NCI-H345 (cell line): ENCODE data around the gene DLK1.

Source experiments
- DNase-seq: peaks from one replicate; lab custom pipeline; 2025; lab: John Stamatoyannopoulos, UW

The DLK1 gene

GRCh38 chr14:100693877-100694578 lies 32.7 kb upstream of the DLK1 start:
- no peak for DNase-seq

- no peak for DNase-seq
These were observed 31.9 kb upstream of the DLK1 start for GRCh38 chr14:100694579-100695422.

- no peak for DNase-seq
These were observed 31.3 kb upstream of the DLK1 start for GRCh38 chr14:100695423-100695738.

DNA sequence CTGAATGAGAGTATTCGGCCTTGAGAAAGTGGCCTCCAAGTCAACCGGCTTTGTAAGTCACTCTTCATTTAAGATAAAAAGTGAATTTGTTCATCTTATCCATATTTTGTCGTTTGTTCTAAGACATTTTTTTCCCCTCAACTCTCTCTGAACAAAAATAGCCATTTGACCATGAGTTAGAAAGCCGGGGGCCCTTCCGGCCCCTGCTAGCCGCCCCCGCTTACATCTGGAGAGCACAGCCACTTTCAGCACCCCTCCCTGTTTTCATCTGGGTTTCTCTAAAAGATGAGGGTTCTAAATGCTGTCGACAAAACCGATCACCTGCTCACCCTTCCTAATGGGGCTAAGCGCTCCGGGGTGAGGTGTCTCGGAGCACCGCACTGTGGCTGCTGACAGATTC lies 30.7 kb upstream of the DLK1 start:
- no peak for DNase-seq

DNA sequence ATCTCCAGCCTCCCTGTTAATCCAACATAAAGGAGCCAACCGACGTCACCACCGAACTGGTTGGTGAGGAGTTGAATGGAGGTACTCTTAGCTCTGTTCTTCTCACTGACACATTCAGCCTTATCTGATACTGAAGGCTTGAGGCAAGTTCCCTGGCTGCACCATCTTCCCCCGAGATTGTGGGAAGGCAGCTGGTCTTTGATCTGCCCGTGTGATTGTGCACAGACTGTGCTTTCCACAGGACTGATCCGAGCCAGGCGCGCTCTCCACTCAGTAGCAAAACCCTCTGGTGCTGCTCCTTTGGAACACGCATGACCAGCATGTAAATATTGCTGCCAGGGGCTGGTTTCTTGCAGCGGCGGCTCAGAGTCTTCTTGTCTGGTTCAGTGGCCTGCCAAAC lies 30.1 kb upstream of the DLK1 start:
- DNase-seq, result no peak

GRCh38 chr14:100698066-100698465 lies 28.6 kb upstream of the DLK1 start:
- DNase-seq, result no peak

GRCh38 chr14:100698666-100699448 lies 27.8 kb upstream of the DLK1 start:
- DNase-seq, result no peak

GRCh38 chr14:100701314-100701713 lies 25.4 kb upstream of the DLK1 start:
- DNase-seq, result no peak

DNA sequence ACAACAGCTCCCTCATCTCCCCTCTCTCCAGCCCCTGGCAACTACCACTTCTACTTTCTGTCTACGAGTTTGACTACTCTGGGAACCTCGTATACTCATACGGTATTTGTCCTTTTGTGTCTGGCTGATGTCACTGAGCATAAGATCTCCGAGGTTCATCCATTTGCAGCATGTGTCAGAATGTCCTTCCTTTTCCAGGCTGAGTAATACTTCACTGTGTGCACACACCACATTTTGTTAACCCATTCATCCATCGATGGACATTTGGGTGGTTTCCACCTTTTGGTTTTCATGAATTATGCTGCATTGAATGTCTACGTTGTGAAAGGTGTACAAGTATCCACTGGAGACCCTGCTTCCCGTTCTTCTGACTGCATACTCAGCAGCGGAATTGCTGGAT lies 24.1 kb upstream of the DLK1 start:
- DNase-seq, result no peak

DNA sequence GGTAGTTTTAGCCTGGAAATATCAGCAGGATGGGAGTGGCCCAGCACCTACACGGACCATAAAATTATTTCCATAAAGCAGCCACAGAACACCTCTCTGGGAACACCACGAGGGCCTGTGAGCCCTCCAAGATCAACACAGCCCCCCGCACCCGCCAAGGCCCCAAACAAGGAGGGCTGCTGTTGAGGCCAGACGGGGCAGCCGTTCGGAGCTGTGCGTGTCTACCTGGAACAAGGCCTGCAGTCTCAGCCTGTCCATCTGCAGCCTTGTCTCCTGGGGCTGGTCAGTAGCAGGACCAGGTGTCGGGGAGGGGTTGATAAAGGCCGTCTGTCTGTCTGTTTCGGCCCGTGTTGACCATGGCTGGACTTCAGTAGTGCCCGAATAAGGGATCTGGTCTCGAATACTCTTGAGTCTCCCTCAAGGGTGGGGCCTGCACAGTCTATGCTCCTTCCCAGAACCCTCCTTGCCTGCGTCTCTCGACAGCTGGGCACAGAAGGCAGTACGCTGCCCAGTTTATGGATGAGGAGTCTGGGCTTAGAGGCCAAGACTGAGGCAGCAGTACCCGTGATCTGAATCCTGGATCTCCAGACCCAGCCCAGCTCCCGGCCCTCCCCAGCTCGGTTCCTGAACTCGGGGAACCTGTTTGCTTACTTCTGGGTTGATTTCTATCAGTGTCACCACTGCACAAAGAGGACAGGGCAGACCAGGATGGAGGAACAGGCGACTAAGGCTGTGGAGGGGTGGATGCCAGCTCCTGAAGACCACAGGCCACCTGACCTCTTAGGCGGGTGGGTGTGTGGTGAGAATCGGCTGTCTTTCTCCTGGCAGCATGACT lies 23.1 kb upstream of the DLK1 start:
- no peak for DNase-seq

DNA sequence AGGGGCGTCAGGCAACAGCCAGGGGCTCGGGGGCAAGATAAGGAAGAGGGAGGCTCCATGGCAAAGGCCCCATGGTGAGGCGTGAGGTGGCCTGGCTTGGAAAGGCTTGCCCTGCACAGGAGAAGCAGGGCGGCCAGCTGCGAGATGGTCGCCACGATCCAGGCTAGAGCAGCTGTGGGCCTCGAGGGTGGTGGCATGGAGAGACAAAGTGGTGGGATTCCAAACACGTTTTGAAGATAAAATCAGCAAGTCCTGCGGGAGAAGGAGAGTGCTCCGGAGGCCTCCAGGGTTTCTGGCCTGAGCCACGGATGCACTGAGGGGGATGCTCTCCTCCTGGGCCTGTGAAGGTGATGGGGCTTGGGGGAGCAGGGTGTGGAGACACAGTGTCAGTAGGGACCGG lies 20.5 kb upstream of the DLK1 start:
- DNase-seq, result no peak

DNA sequence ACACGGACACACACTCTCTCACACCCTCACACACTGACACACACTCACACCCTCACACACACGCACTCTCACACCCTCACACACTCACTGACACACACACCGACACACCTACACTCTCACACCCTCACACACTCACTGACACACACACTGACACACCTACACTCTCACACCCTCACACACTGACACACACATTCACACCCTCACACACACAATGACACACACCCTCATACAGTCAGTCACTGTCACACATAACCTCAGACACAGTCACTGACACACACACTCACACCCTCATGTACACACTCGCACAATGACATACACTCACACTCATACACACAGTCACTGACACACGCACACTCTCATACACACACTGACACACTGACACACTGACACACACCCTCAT lies 19.8 kb upstream of the DLK1 start:
- DNase-seq, result no peak

DNA sequence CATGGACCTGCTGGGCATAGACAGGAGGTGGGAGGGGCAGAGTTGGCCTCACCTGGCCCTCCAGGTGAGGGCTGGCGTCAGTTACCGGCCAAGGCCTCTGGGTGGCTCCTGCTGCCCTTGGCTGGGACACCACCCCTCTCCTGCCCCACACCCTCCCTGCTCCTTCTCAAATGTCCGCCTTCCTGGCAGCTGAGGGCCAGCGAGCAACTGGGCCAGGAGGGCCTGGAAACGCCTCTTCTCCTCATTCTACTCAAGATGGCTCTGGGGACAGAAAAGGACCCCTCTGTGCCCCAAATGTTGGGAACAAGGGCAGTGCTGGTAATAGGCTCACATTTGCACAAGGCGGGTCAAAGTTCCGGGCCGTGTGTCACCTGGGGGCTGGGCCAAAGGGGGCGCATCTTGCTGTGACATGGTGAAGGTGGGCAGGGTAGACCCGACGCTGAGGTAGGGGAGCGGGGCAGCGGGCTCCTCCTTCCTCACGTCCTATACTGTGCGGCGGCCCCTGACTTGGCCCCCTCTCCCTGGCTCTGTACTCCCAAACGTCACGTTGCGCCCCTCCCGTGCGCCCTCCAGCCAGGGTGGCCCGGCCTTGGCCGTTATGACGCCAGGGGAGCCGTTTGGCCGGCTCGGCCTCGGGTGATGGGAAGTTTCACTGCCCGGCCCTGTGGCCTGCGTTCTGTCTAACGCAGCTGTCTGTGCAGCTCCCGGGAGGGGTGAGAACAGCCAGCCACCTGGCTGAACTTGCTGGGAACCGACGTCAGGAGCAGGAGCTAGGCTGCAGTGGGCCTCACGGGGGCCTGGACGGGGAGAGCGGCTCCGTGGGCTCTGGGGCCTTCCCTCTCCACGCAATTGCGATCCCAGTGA lies 18.0 kb upstream of the DLK1 start:
- peak; percentile 10 for DNase-seq

- DNase-seq, result no peak
These were observed 17.1 kb upstream of the DLK1 start for GRCh38 chr14:100709289-100710284.

DNA sequence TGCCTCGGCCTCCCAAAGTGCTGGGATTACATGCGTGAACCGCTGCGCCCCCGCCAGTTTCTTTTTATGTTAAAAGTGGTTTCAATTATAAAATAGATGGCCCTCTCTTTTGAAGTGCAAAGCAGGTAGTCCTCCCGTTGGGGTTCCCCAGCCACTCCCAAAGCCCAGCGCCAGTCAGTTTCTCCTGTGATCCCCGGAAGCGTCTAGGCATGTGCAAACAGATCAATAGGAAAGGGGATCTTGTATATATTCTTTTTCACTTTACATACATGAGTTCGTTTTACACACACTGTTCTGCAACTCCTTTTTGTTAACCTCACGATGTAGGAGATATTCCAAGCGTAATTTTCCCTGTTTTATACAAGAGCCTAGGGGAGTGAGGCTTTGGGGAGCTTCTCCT lies 16.3 kb upstream of the DLK1 start:
- DNase-seq, result no peak

GRCh38 chr14:100710826-100711462 lies 15.7 kb upstream of the DLK1 start:
- DNase-seq, result no peak

DNA sequence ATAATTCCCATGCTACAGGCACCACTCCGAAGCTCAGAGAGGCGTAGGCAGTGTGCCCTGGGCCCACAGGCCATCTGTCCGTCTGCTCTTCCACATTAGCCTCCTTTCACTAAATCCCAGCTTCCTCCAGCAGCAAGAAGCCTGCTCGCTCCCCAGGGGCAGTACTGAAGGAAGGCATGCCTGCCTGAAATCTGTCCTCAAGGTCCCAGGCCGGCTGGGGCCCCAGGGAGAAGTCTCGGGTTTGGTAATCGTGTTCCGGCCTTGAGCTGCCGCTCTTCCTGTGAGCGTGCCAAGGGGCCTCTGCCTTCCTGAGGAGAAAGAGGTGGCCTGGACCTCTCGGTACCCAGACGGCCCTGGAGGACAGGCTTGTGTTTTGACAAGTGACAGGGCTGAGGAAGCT lies 15.2 kb upstream of the DLK1 start:
- DNase-seq, result no peak

DNA sequence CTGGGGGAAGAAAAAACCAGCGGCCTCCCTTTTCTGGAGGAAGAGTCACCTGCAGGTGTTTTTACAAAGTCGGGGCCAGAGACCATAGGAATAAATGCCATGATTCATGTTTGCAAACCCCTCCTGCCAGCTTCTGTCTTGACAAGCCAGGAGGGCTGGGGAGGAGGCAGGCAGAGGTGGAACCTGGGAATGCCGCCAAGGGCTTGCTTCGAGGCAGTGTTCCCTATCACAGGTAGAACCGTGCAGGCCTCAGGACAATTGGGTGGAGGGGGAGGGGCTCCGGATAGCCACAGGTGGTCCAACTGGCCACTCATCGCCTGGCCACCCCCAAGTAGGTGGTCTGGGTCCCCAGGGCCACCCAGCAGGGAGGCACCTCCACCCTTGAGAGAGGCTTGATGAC lies 14.2 kb upstream of the DLK1 start:
- DNase-seq, result peak; percentile 43

DNA sequence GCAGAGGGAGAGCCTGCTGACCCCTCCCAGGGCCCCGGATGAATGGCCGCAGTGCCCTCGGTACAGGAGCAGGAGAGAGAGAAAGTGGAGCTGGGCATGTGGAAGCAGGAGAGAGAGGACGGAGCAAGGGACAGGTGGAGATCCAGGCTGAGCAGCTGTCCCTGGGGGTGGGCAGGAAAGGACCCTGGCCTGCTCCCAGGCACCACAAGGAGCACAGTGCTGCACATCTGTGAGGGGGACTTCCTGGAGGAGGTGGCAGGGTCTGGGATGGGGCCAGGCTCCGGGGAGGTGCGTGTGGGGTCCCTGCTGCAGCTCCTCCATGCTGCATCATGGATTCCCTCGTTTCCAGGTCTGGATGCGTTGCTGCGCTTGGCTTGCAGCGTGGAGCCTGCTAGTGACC lies 13.0 kb upstream of the DLK1 start:
- DNase-seq, result no peak
